HG03520 (cell line): ENCODE data around the gene NUP160.
"Not testable (repeated sequence)": the region's sequence is repeated elsewhere in the genome, so short reads cannot be mapped to it uniquely, and the experiment has no call there.

Experiments used
- ATAC-seq: cut with Tn5 transposase; IDR thresholded peaks from one replicate; pipeline ENCODE4 v1.9.1; 2021; ENCODE audit warnings: mild to moderate bottlenecking, moderate library complexity; ENCODE audit not compliant: unreplicated experiment

The NUP160 gene

DNA sequence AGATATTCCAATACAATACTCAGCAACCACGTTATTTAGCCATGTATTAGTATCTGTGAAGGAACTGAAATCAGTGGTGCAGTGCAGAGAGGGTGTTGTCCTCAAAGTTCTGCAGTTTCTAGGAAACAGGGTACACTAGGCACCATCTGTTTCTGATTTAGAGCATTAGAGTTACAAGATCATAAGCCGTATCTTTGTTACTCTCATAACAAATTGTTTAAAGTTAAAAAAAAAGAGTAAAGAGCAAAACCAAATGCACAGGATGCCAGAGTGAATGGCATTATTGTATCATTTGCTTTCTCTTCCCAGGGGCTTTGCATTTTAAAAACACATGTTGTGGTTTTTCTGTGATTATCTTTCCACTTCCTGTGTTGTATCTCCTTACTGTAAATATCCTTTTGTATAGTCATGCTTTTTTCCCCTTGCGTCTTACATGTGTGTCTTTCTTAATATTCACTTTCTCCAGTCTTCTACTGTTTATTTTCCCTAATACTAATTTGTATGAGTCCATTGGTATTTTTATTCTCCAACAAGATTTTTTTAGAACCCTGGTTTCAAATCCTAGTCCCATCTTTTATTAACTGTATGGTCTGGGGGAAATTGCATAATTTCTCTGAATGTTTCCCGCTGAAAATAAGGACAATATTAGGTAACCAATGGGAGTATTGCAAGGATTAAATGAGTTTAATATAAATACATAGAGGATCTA, 15.2 kb upstream of the NUP160 start:
- ATAC-seq, result peak; percentile 60

DNA sequence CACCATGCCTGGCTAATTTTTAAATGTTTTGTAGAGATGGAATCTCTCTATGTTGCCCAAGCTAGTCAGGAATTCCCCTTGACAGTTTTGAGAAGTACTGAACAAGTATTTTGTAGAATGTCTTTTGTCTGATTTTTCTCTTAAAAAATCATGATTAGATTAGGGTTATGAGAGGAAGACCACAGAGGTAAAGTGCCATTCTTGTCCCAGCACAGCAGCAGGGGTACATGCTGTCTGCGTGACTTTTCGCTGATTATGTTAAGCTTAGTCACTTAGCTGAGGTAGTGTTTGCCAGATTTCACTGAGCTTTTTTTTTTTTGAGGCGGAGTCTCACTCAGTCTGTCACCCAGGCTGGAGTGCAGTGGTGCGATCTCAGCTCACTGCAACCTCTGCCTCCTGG, 13.6 kb upstream of the NUP160 start:
- ATAC-seq, result no peak

DNA sequence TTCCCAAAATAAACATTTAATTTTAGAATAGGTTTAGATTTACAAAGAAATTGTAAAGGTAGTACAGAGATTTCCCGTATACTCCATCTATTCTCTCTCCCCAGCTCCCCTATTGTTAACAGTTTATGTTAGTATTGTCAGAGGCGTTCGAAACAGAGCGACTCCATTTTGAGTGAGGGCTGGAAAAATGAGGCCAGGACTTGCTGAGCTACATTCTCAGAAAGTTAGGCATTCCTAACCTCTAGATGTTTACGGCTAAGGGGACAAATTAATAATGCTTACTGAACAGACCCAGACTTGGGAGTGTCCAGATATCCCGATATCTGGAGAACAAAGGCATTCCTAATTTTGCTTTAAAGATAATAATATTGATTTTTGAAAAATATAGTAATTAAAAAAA, 12.4 kb upstream of the NUP160 start:
- no peak for ATAC-seq

DNA sequence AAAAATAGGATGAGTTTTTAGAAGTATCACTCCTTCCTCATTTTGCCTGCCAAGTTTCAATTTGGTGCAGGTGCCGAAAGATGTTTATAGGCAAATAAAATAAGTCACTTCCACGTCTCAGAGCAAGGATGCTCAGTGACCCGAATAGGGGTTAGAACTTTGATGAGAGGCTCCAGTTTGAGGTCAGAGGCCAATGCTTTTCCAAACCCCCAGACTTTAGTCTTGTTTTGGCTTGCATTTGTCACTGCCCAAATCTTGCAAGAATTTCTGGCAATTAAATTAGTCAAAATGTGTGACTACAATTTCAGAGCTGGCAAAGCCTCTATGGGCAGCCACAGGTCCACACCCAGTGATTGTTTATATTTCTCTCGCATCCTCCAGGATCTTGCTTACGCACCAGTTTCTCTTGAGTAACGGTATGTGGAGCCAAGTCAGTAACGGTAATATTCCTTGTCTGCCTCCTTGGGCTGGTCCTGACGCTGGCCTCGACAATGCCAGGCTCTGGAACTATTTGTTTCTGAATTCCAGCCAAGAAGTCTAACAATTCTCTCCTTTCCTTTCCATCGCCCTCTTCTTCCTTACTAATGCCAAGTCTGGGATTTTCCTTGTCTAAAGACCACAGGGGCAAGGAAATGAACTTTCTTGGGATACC, 9.9 kb upstream of the NUP160 start:
- ATAC-seq, result no peak

DNA sequence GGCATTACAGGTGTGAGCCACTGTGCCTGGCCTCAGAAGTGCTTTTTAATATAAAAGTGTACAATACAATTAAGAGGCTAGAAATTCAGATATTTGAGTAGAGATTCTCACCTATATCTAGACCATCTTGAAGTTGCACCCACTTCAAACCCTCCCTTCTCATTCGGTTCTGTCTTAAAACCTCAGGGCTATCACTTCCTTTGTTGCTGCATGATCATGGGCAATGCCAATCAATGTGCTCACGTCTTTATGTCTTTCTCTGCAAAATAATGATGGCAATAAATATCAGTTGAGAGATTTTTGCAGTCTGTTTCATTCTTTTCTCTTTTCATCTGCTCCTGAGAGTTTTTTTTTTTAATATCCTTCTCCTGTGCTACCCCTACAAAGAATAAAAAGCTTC, 9.3 kb upstream of the NUP160 start:
- ATAC-seq, result no peak

DNA sequence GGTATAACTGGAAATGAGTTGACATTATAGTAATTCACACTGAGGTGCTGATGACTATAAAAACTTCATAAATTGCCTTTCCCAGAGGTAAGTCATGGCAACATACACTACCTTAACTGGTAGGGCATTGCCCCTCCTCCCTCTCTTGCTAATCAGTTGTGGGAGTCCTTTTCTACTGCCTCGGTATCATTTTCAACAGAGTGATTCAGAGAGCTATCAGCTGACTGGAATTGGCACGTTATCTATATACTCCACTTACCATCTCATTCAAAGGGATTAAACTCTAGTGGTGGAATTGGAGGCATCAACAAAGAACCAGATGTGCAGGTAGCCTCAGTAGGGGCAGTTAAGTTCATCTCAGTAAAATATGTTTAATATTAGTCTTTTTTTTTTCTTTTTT, 8.0 kb upstream of the NUP160 start:
- no peak for ATAC-seq

DNA sequence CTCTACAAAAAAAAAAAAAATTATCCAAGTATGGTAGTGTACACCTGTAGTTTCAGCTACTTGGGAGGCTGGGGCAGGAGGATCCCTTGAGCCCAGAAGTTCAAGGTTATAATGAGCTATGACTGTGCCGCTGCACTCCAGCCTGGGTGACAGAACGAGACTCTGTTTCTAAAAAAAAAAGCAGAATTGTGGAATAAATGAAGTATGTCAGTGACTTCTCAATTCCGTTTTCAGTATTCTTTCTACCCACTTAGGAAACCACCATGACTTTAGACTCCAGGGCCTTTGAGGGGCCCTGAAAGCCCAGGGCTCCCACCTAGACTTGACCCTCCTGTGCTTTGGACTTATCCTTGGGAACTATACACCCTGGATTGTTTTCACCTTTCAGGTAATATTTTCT, 6.5 kb upstream of the NUP160 start:
- ATAC-seq, result peak; percentile 40

DNA sequence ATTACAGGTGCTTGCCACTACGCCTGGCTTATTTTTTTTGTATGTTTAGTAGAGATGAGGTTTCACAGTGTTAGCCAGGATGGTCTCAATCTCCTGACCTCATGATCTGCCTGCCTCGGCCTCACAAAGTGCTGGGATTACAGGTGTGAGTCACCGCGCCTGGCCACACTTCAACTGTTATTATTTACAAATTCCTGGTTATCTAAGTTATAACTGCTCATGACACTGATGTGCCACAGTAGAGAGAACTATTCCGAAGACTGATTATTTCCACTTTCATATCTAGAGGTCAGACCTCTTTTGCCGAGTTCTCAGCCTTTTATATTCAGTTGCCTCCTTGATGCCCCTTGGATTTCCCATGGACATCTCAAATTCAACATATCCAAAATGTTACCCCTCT, 3.9 kb upstream of the NUP160 start:
- ATAC-seq, result no peak

DNA sequence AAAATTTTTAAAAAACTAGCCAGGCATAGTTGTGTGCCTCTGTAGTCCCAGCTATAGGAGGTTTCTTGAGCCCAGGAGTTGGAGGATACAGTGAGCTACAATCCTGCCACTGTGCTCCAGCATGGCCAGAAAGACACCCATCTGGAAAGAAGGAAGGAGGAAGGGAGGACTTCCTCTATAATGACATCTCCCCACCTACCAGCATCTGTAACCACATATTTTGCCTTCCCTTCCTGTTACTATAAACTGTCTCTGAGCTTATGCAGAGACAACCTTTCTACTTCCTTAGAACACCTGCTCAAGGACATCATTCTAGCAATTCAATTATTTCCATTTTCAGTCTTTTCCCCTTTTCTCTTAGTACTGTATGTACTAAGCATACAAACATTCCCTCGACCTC, 2.2 kb upstream of the NUP160 start:
- no peak for ATAC-seq

DNA sequence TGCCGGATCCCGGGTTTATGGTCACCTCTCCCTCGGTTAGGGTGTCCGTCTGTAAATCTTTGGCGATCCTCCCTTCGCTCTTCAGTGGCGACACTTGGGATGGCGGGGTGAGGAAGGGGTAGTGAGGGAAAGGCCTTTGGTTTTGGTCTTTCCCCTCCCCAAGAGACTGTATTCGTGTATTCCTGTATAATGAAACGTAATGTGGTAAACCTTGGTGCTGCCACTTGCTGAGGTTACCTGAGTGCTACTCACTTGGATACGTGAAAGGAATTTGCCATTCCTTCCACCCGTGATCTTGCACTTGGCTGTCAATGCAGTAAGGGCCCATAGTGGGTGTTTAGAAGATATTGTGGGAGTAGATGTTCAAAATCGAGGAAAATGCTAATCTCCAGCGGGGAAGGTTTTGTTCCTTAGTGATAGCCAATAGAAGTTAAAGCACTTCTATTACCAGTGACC, 578 bp upstream of the NUP160 start:
- peak; percentile 2 for ATAC-seq

DNA sequence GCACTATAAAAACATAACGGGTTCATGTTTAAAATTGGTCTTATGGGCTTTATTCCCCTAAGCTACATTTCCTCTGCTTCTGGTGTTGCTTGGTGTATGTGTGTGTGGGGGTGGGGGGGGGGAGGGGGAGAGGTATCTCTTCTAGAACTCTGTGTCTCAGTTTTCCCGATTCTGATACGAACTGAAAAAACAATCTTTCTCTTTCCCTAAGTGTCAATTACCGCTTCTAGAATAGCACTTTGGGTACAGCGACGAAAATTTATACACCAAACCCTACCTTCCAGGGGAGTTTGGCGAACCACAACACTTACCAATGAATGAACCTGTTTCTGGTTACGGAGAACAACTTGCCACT, 636 bp downstream of the NUP160 start:
- ATAC-seq, result no peak

DNA sequence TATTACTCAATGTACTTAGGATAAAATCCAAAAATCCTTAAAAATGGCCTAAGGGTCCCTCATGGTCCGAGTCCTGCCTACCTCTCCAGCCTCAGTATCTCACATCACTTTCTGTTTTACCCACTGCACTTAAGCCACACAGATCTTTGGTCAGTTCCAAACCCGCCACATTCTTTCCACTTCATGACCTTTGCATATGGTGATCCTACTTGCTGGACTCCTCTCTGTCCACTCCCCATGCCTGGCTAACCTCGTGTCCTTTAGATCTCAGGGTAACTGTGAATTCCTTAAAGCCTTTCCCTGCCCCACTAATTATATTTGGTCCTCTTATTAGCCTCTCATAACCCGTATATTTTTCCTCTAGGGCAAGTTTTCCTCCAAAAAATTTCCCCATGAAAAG, 1.2 kb downstream of the NUP160 start:
- no peak for ATAC-seq

DNA sequence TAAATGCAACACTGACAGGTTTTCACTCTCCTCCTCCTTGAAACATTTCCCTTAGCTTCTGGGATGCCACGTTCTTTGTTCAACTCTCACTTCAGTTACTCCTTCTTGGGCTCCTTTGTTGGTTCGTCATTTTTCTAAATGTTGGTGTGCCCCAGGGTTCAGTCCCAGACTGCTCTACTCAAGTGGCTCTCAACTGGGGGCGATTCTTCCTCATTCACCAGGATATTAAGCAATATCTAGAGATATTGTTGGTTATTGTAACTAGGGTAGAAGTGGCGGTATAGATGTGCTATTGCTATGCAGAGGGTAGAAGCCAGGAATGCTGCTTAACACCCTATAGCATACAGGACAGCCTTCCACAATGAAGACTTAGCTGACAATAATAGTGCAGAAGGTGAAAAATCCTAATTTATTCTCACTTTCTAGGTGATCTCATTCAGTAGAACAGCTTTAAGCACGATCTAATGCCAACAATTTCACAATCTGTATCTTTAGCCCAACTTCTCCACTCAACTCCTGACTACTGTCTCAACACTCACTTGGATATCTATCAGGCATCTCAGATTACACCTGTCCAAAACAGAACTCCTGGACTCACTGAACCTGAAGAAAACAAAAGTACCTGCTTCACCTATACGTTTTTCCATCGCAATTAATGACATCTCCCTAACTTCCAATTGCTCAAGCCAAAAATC, 4.6 kb downstream of the NUP160 start:
- ATAC-seq, result no peak

DNA sequence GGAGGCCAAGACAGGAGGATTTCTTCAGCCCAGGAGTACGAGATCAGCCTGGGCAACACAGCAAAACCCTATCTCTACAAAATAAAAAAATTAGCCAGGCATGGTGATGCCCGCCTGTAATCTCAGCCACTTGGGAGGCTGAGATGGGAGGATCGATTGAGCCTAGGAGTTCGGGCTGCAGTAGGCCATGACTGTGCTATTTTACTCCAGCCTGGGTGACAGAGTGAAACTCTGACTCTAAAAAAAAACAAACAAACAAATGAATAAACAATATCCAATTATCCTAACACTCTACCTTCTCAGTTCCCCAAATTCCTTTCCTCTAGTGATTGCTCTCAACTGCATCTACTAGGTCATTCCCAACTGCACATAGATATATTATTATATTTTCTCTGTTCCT, 5.4 kb downstream of the NUP160 start:
- ATAC-seq, result no peak

DNA sequence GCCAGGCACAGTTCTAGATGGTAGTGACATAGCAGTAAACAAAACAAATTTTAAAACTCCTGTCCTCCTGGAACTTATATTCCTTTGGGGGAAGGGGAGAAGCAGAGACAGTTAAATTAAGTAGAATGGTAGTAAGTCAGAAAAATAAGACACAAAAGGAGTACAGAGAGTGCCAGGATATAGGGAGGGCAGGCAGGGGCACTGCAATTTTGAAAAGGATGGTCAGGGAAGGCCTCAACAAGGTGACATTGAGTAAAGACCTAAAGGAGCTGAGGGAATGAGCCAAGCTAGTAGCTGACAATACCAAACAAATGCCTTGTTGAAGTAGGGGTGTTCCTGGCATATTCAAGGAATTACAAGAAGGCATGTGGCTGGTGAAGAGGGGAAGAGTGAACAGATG, 10.2 kb downstream of the NUP160 start:
- no peak for ATAC-seq

DNA sequence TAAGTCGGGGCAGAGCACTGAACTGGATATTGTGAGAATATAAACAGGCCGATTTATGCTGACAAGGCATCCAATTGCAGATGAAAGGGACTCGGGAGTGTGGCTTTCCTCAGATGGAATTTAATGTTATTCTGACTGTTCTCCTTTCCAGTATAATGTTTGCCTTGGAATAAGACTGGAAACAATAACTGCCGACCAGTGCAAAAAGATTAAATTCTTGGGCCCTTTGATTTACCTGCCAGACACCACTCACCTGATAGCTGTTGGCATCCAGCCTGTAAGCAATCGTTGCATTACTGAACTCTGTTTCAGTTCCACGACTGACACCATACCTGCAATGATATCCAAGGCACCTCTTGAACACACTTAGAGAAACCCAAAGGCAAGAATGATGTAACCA, 10.9 kb downstream of the NUP160 start:
- no peak for ATAC-seq

DNA sequence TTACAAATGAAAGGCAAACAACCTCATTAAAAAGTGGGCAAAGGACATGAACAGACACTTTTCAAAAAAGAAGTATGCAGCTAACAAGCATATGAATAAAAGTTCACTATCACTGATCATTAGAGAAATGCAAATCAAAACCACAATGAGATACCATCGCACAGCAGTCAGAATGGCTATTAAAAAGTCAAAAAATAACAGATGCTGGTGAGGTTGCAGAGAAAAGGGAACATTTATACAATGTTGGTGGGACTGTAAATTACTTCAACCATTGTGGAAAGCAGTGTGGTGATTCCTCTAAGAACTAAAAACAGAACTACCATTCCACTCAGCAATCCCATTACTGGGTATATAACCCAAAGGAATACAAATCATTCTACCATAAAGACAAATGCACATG, 18.1 kb downstream of the NUP160 start:
- not testable (repeated sequence) for ATAC-seq

DNA sequence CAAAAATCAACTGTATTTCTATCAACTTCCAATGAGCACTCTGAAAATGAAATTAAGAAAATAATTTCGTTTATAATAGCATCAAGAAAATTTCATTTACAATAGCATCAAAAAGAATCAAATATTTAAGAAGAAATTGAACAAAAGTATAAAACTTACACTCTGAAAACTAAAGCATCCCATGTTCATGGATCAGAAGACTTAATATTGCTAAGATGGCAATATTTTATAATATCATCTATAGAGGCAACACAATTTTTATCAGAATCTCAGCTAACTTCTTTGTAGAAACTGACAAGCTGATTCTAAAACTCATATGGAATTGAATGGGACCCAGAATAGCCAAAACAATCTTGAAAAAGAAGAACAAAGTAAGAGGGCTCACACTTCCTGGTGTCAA, 19.9 kb downstream of the NUP160 start:
- ATAC-seq, result no peak

DNA sequence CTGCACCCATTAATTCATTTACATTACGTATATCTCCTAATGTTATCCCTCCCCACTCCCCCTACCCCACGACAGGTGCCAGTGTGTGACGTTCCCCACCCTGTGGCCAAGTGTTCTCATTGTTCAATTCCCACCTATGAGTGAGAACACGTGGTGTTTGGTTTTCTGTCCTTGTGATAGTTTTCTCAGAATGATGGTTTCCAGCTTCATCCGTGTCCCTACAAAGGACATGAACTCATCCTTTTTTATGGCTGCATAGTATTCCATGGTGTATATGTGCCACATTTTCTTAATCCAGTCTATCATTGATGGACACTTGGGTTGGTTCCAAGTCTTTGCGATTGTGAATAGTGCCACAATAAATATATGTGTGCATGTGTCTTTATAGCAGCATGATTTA, 25.5 kb downstream of the NUP160 start:
- ATAC-seq, result not testable (repeated sequence)

DNA sequence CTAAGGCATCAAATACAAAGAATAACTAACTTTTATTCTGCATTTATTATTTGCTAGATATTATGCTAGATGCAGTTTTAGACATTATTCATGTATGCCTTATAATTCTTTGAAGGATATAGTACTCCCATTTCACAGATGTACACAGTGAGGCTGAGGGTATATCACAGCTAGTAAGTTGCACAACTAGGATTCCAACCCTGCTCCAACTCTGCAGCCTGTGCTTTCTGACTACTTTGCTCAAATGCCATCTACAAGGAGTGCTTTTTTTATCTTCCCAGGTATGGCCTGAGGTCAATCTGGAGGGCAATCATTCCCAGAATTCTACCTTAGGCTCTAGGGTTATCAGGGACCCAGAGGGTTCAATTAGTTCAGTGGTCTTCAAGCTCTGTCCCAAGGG, 28.4 kb downstream of the NUP160 start:
- ATAC-seq, result no peak

DNA sequence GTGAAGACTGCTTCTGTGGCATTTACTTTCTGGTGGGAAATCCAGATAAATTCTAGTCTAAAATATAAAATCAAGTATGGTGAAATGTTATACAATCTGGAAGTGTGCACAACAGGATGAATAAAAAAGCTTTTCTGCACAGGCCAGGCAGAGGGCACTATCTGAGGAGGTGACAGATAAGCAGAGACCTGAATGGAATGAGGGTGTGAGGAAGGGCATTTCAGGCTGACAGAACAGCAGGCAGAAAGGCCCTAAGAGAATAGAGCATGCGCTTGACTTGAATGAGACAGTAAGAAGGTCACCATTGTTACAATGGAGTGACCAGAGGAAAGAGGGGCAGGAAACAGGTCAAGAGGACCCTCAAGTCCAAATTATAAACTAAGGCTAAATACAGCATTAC, 47.4 kb downstream of the NUP160 start:
- ATAC-seq, result no peak

DNA sequence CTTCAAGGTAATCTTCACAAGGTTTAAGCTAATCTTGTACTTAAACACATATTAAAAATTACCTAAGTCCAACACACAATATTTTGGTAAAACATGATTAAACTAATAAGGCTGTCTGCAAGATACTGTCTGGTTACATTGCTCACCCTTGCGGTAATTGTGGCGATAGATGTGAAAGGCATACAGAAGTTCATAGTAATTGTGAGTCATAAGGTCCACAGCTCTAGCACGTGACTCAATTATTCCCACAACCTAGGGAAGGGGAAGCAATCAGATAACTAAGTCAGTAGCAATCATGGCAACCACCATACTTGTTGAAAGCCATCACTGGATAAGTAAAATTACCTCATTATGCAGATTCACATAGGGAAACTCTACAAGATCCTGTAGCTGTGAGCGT, 50.5 kb downstream of the NUP160 start:
- ATAC-seq, result no peak
